Right lobe of liver (tissue), 6 donors: ENCODE measurements around the gene PIH1D2. TPM values are rescaled to one million over a fixed set of nuclear protein-coding genes. Genes with fewer than 3 reads are reported as not detected.

ENCODE experiments used
- ATAC-seq, 4 donors: fragments of 200-7000 bp; cut with Tn5 transposase; one replicate each; pipeline ENCODE4 v1.9.1; 2020; ENCODE audit warnings: mild to moderate bottlenecking in 4 of 4, moderate library complexity in 4 of 4
- DNase-seq, 3 donors: peaks; one replicate each; pipeline ENCODE4 v3.0.0-alpha.2; 2020
- H3K27ac ChIP-seq, 3 donors: fragments of 200-600 bp; one replicate each; pipeline ENCODE4 v1.8.0; 2022
- H3K27me3 ChIP-seq, 2 donors: fragments of 200-600 bp; one replicate each; pipeline ENCODE4 v1.8.0; 2022
- H3K36me3 ChIP-seq, 4 donors: fragments of 200-600 bp; sonication (generic) in 1 of 4; one replicate each; pipeline versions ENCODE4 v1.5.1 to v1.8.0; 2017 to 2022; ENCODE audit warnings: control low read depth in 1 of 4
- H3K4me1 ChIP-seq, 4 donors: fragments of 200-600 bp; sonication (generic) in 1 of 4; one replicate each; pipeline versions ENCODE4 v1.5.1 to v1.8.0; 2017 to 2022; ENCODE audit warnings: control low read depth in 1 of 4
- H3K4me3 ChIP-seq, 3 donors: fragments of 200-600 bp; one replicate each; pipeline ENCODE4 v1.8.0; 2022
- H3K9me3 ChIP-seq, 4 donors: fragments of 200-600 bp; sonication (generic) in 1 of 4; one replicate each; pipeline versions ENCODE4 v1.5.1 to v1.8.0; 2017 to 2022; ENCODE audit warnings: control low read depth in 1 of 4
- CTCF ChIP-seq, 4 donors: fragments of 200-600 bp in 3 of 4; fragments of 450-650 bp in 1 of 4; IDR thresholded peaks; one replicate each; pipeline versions ENCODE4 v1.5.1 to v1.8.0; 2016 to 2022; ENCODE audit warnings: antibody characterized with exemption in 4 of 4, mild to moderate bottlenecking in 2 of 4
- POLR2A ChIP-seq: fragments of 450-650 bp; IDR thresholded peaks from one replicate; pipeline ENCODE4 v1.6.1; 2017; ENCODE audit warnings: antibody characterized with exemption, mild to moderate bottlenecking
- WGBS: methylation state at CpG from one replicate; pipeline ENCODE4 v1.1.6; 2018; ENCODE audit warnings: low coverage, low lambda C conversion rate; ENCODE audit not compliant: insufficient coverage; ENCODE audit errors: missing lambda C conversion rate; 5-methylcytosine and 5-hydroxymethylcytosine counted together
- intact Hi-C, 2 donors: fragments of 100-400 bp; cut with DNase I; formaldehyde crosslinking; loops; one replicate each; pipeline versions ENCODE4 v1.11.2 to v1.14.1; 2022
- total RNA-seq, 6 experiments: library from RNA; depleted of rRNA in 2 of 6; stranded (reverse); fragments of >200 nt in 2 of 6; fragmentation: NEBNext Ultra II Directional in 3 of 6; extraction: Animal tissue kit (Norgen Biotek cat#: 25700) in 3 of 6; gene quantifications; one replicate each; pipeline versions ENCODE4 v1.1.0 to v1.2.4, GENCODE V29; 2016 to 2023
- donor health status: DM: no; HTN: yes; CAD: no.
- donor health status: DM: no; HTN: no; CAD: no.
- donor health status: DM: no; HTN: no; CAD: no.
- donor health status: DM: no; HTN: yes; CAD: no.
- donor health status: DM: no; HTN: yes; CAD: no.

The PIH1D2 gene
- total RNA-seq, 6 experiments from 2014 or later = 0.37 to 0.80 (median 0.37) TPM

DNA sequence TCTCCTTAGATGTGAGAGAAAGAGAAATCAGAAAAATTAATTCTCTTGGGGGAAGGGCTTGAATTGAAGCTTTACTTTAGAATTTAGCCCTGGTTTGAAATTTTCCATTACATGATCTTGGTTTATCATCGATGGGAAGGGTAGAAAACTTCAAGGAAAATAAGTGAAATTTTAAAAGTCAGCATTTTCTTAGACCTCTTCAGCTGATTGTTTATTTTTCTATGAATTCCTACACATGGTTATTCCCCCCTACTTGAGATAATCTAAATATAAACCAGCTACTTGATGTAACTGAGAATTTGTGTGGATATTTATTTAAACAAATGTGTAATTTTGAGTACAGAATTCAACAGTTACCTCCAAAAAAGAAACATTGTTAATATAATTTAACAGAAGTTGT, 10.9 kb downstream of the PIH1D2 start:
- no peaks in the 10 kb centered on the region for H3K4me1 ChIP-seq
- ATAC-seq (no peak), DNase-seq (no peak)
- peaks cover 0 to 51% (median 13%) of the 10 kb centered on the region in 4 donors for H3K36me3 ChIP-seq
- H3K27me3 ChIP-seq = no peaks in the 10 kb centered on the region
- no peak overlapping the region for H3K27ac ChIP-seq
- H3K9me3 ChIP-seq = no peaks in the 10 kb centered on the region
- intact Hi-C loops = no loop called here
- no peak overlapping the region for H3K4me3 ChIP-seq
- WGBS = 58% methylated on average over 1 of the region's 1 CpG
- TF ChIP-seq CTCF (IDR thresholded peaks at IDR 0.05) = no peak
- no peak for TF ChIP-seq POLR2A

DNA sequence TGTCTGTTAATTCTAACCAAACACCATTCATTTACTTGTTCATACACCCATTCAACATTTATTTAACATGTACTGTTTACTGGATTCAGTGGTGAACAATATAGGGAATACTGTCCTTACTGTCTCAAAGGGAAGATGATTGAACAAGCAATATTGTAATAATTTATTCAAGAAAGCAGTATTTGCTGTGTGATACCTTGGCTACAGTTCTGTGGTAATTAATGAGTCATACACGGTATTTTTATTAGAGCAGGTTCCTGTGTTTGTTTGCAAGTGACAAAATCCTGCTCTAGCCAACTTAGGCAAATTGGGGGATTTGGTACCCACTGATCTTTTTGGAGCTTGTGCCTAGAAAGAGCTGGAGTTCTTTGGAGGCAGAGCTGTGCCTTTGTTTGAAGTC, 15.7 kb downstream of the PIH1D2 start:
- intact Hi-C loops = no loop called here
- Histone ChIP-seq H3K27me3 (no peaks in the 10 kb centered on the region), H3K27ac (no peak overlapping the region), H3K4me3 (no peak overlapping the region), H3K4me1 (no peaks in the 10 kb centered on the region), H3K36me3 (peaks cover 0 to 71% (median 20%) of the 10 kb centered on the region in 4 donors), H3K9me3 (no peaks in the 10 kb centered on the region)
- WGBS = 39% methylated on average over 1 of the region's 1 CpG
- no peak for DNase-seq
- TF ChIP-seq POLR2A (no peak), CTCF (IDR thresholded peaks at IDR 0.05) (no peak)
- no peak for ATAC-seq

DNA sequence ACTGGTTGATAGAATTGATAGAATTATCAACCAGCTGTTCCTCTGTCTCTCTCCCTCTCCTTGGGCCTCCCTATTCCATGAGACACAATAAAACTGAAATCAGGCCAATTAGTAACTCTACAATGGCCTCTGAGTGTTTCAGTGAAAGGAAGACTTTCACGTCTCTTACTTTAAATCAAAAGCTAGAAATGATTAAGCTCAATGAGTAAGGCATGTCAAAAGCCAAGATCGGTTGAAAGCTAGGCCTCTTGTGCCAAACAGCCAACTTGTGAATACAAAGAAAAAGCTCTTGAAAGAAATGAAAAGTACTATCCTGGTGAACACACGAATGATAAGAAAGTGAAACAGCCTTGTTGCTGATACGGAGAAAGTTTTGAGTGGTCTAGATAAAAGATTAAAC, 16.6 kb downstream of the PIH1D2 start:
- no peak for ATAC-seq
- H3K27me3 ChIP-seq = no peaks in the 10 kb centered on the region
- no peaks in the 10 kb centered on the region for H3K4me1 ChIP-seq
- no peaks in the 10 kb centered on the region for H3K9me3 ChIP-seq
- H3K4me3 ChIP-seq = no peak overlapping the region
- H3K36me3 ChIP-seq = peaks cover 0 to 71% (median 18%) of the 10 kb centered on the region in 4 donors
- TF ChIP-seq CTCF (IDR thresholded peaks at IDR 0.05) (no peak), POLR2A (no peak)
- no peak for DNase-seq
- intact Hi-C loops = no loop called here
- WGBS = 78% methylated on average over 4 of the region's 4 CpGs
- no peak overlapping the region for H3K27ac ChIP-seq

GRCh38 chr11:112051768-112052167, 22.0 kb downstream of the PIH1D2 start:
- Histone ChIP-seq H3K4me3 (no peak overlapping the region), H3K27ac (no peak overlapping the region), H3K36me3 (peaks cover 5 to 60% (median 23%) of the 10 kb centered on the region in 4 donors), H3K27me3 (no peaks in the 10 kb centered on the region), H3K4me1 (no peaks in the 10 kb centered on the region), H3K9me3 (no peaks in the 10 kb centered on the region)
- DNase-seq = no peak
- no peak for ATAC-seq
- 77% methylated on average over 3 of the region's 3 CpGs for WGBS
- intact Hi-C loops = no loop called here
- TF ChIP-seq CTCF (IDR thresholded peaks at IDR 0.05) = no peak
- TF ChIP-seq POLR2A = no peak

GRCh38 chr11:112050721-112051120, 23.1 kb downstream of the PIH1D2 start:
- Histone ChIP-seq H3K27ac (no peak overlapping the region), H3K4me3 (no peak overlapping the region), H3K27me3 (no peaks in the 10 kb centered on the region), H3K9me3 (no peaks in the 10 kb centered on the region), H3K4me1 (no peaks in the 10 kb centered on the region), H3K36me3 (peaks cover 5 to 67% (median 25%) of the 10 kb centered on the region in 4 donors)
- DNase-seq (no peak), ATAC-seq (no peak)
- TF ChIP-seq CTCF (IDR thresholded peaks at IDR 0.05) (no peak), POLR2A (no peak)
- intact Hi-C loops = no loop called here
- WGBS = 64% methylated on average over 3 of the region's 3 CpGs
